Mesendoderm (in vitro differentiated cells): Measurements from ENCODE around the gene CER1.

Source experiments
- DNase-seq: peaks from one replicate; pipeline ENCODE4 v3.0.0; 2013
- H2AK5ac ChIP-seq: 2 replicates; pipeline ENCODE4 v1.6.1; 2013; ENCODE audit warnings: low read length, inconsistent platforms
- H2BK120ac ChIP-seq: 2 replicates; pipeline ENCODE4 v1.6.1; 2013; ENCODE audit warnings: low read depth, mild to moderate bottlenecking, low read length, moderate library complexity, mixed read lengths
- H2BK15ac ChIP-seq: replicated peaks from 2 replicates; pipeline ENCODE4 v1.6.1; 2013; ENCODE audit warnings: low read depth, mild to moderate bottlenecking, moderate library complexity
- H2BK5ac ChIP-seq: 2 replicates; pipeline ENCODE4 v1.6.1; 2013; ENCODE audit warnings: low read length, inconsistent platforms
- H3K18ac ChIP-seq: 2 replicates; pipeline ENCODE4 v1.6.1; 2013; ENCODE audit warnings: mild to moderate bottlenecking, low read length, mixed read lengths
- H3K23ac ChIP-seq: one replicate; pipeline ENCODE4 v1.6.1; 2013; ENCODE audit warnings: low read length
- H3K27ac ChIP-seq: 2 replicates; pipeline ENCODE4 v1.5.1; 2013; ENCODE audit warnings: low read depth, mild to moderate bottlenecking, inconsistent platforms, low read length, moderate library complexity
- H3K27me3 ChIP-seq: 2 replicates; pipeline ENCODE4 v1.6.1; 2013; ENCODE audit warnings: low read length, control low read depth, mild to moderate bottlenecking, inconsistent platforms; ENCODE audit not compliant: insufficient read depth, poor library complexity
- H3K36me3 ChIP-seq: 2 replicates; pipeline ENCODE4 v1.6.1; 2013; ENCODE audit warnings: low read length, inconsistent platforms; ENCODE audit not compliant: control insufficient read depth, insufficient read depth
- H3K4ac ChIP-seq: one replicate; pipeline ENCODE4 v1.6.1; 2013; ENCODE audit warnings: low read depth, mild to moderate bottlenecking, low read length, moderate library complexity
- H3K4me1 ChIP-seq: 2 replicates; pipeline ENCODE4 v1.6.1; 2013; ENCODE audit warnings: low read depth, low read length, inconsistent platforms; ENCODE audit not compliant: control insufficient read depth
- H3K4me2 ChIP-seq: 2 replicates; pipeline ENCODE4 v1.6.1; 2013; ENCODE audit warnings: low read length
- H3K4me3 ChIP-seq: 2 replicates; pipeline ENCODE4 v1.5.1; 2013; ENCODE audit warnings: mild to moderate bottlenecking, low read length
- H3K56ac ChIP-seq: one replicate; pipeline ENCODE4 v1.6.1; 2013; ENCODE audit warnings: low read length
- H3K79me1 ChIP-seq: 2 replicates; pipeline ENCODE4 v1.6.1; 2013; ENCODE audit warnings: low read length, inconsistent platforms
- H3K79me2 ChIP-seq: 2 replicates; pipeline ENCODE4 v1.6.1; 2013; ENCODE audit warnings: mild to moderate bottlenecking, low read length; ENCODE audit not compliant: control insufficient read depth, insufficient read depth
- H3K9ac ChIP-seq: 2 replicates; pipeline ENCODE4 v1.6.1; 2013; ENCODE audit warnings: low read length, inconsistent platforms
- H4K5ac ChIP-seq: one replicate; pipeline ENCODE4 v1.6.1; 2013; ENCODE audit warnings: low read length
- H4K8ac ChIP-seq: one replicate; pipeline ENCODE4 v1.6.1; 2013; ENCODE audit warnings: low read depth, mild to moderate bottlenecking, control low read depth, low read length, moderate library complexity
- WGBS: extraction: QIAGEN DNeasy Blood & Tissue Kit; methylation state at CpG from one replicate; pipeline ENCODE4 v1.1.7; 2013; ENCODE audit warnings: low lambda C conversion rate, missing lambda C conversion rate; ENCODE audit not compliant: insufficient coverage; ENCODE audit errors: extremely low coverage; 5-methylcytosine and 5-hydroxymethylcytosine counted together

CER1 gene

DNA sequence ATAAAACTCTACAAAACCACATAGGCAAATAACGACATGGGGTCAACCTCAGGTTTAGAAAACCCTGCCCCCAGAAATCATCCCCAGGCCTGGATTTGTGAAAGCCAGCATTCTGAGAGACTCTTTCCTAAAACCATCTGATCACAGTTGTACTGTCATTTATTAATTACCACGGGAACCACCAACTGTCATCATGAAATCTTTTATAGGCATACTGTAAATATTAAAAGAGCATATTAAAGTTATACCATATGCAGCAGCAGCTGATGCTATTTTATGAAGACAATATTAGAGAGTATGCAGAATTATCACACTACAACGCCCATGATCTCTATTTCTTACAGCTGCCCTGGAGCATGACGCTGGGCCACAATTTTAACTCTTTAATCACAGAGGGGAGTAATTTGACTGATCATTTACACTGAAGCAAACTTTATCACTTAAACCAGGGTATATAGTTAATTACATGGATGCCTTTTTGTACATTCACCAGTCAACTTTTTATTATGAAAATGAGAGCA, 20.3 kb downstream of the CER1 start:
- Histone ChIP-seq H2BK15ac (no peak overlapping the region), H2BK120ac (no peak overlapping the region), H3K4me3 (no peak overlapping the region), H4K5ac (no peak overlapping the region), H2AK5ac (no peak overlapping the region), H3K4ac (no peak overlapping the region), H3K79me1 (no peaks in the 10 kb centered on the region), H3K23ac (no peak overlapping the region), H3K27me3 (no peaks in the 10 kb centered on the region), H3K56ac (no peak overlapping the region), H2BK5ac (no peak overlapping the region), H4K8ac (no peak overlapping the region), H3K4me2 (no peak overlapping the region), H3K4me1 (no peaks in the 10 kb centered on the region), H3K79me2 (no peaks in the 10 kb centered on the region), H3K18ac (no peak overlapping the region), H3K9ac (no peak overlapping the region), H3K36me3 (peaks cover 6% of the 10 kb centered on the region), H3K27ac (no peak overlapping the region)
- WGBS: no CpG with 5 or more reads among the region's 4 CpGs
- DNase-seq: no peak

DNA sequence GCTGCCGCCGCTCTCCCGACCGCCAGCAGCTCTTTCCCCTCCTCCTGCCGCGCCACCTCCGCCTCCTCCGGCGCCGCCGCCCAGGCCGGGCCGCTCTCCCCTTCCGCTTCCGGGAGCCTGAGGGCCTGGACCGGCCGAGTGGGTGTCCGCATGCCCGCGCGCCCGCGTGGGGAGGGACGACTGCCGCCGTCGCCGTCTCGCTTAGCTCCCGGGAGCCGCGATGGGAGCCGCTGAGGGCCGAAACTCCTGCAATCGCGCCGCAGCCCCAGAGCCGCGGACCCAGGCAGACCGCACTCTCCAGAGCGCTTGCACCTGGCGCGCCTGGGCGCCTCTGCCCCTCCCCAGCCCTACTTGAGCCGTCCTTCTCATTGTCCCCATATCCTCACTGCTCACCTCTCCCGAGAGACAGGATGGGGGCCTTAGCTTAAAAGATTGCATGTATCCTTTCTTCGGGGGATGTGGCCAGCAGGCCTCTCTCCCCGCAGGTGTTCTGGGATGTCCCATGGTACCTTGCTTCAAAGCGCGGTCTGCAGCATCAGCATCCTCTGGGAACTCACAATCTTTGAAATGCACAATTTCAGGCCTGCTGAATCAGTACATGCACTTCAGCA, 29.2 kb downstream of the CER1 start, which contains the start of gene ZDHHC21:
Gene ZDHHC21 (minus strand): TSS at position 182 of the 611 bp plus-strand sequence. CDS start 19,092 bp downstream, outside the sequence.
- Histone ChIP-seq H2BK15ac (no peak within 1 kb of the TSS), H3K4ac (no peak within 1 kb of the TSS), H2BK120ac (no peak within 1 kb of the TSS), H2BK5ac (no peak within 1 kb of the TSS), H3K27ac (peak within 1 kb of the TSS; percentile 32), H3K18ac (peak within 1 kb of the TSS; percentile 54), H3K9ac (peak within 1 kb of the TSS; percentile 72), H3K27me3 (no peaks in the 10 kb centered on the region), H3K23ac (no peak within 1 kb of the TSS), H3K79me1 (no peaks in the 10 kb centered on the region), H3K4me2 (peak within 1 kb of the TSS; percentile 82), H3K4me1 (no peaks in the 10 kb centered on the region), H4K5ac (no peak within 1 kb of the TSS), H3K36me3 (peaks cover 3% of the 10 kb centered on the region), H3K79me2 (peaks cover 1% of the 10 kb centered on the region), H4K8ac (no peak within 1 kb of the TSS), H3K4me3 (peak within 1 kb of the TSS; percentile 45), H2AK5ac (no peak within 1 kb of the TSS), H3K56ac (peak within 1 kb of the TSS; percentile 85)
- DNase-seq: peak; percentile 74
- WGBS: no CpG with 5 or more reads among the region's 50 CpGs

GRCh38 chr9:14692470-14693250, 29.9 kb downstream of the CER1 start:
- Histone ChIP-seq H3K79me2 (peaks cover 1% of the 10 kb centered on the region), H3K23ac (no peak overlapping the region), H3K27me3 (no peaks in the 10 kb centered on the region), H2AK5ac (no peak overlapping the region), H3K27ac (peak overlapping the region; percentile 32), H3K36me3 (peaks cover 3% of the 10 kb centered on the region), H3K56ac (peak overlapping the region; percentile 85), H3K4me2 (peak overlapping the region; percentile 27), H3K4me3 (peak overlapping the region; percentile 35), H3K9ac (peak overlapping the region; percentile 72), H2BK5ac (no peak overlapping the region), H3K79me1 (no peaks in the 10 kb centered on the region), H4K5ac (no peak overlapping the region), H3K4me1 (no peaks in the 10 kb centered on the region), H2BK15ac (no peak overlapping the region), H2BK120ac (no peak overlapping the region), H4K8ac (no peak overlapping the region), H3K18ac (peak overlapping the region; percentile 54), H3K4ac (no peak overlapping the region)
- peak; percentile 54 for DNase-seq
- WGBS: no CpG with 5 or more reads among the region's 35 CpGs

DNA sequence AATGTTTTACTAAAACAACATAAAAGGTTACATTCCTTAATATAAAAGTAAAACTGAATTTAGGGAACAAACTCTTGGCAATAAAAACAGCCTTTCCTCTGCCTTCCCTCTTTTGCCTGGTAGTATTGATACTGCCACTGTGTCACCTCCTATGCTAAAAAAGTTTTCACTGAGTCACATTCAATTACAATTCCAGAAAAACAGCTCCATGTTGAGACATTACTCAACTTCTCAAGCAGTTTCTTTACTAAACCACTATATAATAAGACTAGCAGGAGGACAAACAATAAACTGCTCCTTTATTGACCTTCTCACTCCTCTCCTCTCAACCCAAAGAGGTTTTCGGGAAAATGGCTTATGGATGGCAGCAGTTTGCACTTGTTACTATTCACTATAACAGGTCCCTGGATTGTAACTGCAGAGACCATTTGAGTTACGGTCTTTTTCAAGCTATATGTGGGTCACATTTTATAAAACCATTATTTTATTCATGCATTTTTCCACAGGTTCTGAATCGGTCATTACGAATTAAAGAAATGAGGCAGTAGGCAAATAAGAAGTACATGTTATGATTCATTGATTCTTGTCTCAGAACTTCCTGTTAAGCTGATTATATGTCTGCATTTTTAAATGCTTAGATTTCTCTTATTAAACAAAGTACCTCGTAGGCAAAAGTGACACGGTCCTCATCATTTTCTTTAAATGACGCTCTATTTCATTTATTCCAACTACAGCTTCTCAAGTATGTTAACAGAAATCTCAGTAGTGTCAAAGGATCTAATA, 31.4 kb downstream of the CER1 start:
- H3K23ac ChIP-seq: no peak overlapping the region
- H3K27ac ChIP-seq: no peak overlapping the region
- no peak overlapping the region for H2AK5ac ChIP-seq
- no peak overlapping the region for H2BK15ac ChIP-seq
- no peak overlapping the region for H2BK120ac ChIP-seq
- H3K18ac ChIP-seq: no peak overlapping the region
- no peak overlapping the region for H4K5ac ChIP-seq
- H3K79me1 ChIP-seq: no peaks in the 10 kb centered on the region
- H3K36me3 ChIP-seq: peaks cover 3% of the 10 kb centered on the region
- WGBS: no CpG with 5 or more reads among the region's 7 CpGs
- no peaks in the 10 kb centered on the region for H3K4me1 ChIP-seq
- no peak overlapping the region for H3K4ac ChIP-seq
- H3K27me3 ChIP-seq: no peaks in the 10 kb centered on the region
- peaks cover 1% of the 10 kb centered on the region for H3K79me2 ChIP-seq
- H2BK5ac ChIP-seq: no peak overlapping the region
- no peak for DNase-seq
- H3K9ac ChIP-seq: no peak overlapping the region
- H4K8ac ChIP-seq: no peak overlapping the region
- H3K56ac ChIP-seq: no peak overlapping the region
- H3K4me2 ChIP-seq: no peak overlapping the region
- H3K4me3 ChIP-seq: no peak overlapping the region

DNA sequence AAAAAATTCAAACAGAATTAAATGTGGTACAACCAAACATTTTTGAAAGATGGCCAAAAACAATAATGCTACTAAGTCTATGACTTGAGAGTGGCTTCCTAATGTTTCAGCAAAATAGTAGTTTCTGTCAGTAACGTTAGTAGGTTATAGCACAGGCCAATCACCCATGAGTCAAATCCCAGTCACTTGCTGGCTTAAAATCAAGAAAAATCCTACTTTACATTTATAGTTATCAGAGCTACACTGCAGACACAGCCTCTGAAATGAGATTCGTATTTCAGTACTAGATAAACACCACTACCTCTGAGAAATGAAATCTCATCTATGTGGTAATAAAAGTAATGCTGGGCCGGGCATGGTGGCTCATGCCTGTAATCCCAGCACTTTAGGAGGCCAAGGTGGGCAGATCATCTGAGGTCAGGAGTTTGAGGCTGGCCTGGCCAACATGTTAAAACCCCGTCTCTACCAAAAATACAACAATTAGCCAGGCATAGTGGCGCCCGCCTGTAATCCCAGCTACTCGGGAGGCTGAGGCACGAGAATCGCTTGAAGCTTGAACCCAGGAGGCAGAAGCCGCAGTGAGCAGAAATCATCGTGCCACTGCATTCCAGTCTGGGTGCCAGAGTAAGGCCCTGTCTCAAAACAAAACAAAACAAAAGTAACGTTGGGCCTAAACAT, 35.4 kb downstream of the CER1 start:
- Histone ChIP-seq H3K9ac (no peak overlapping the region), H3K18ac (no peak overlapping the region), H3K23ac (no peak overlapping the region), H2BK120ac (no peak overlapping the region), H2BK5ac (no peak overlapping the region), H3K56ac (no peak overlapping the region), H3K27me3 (no peaks in the 10 kb centered on the region), H2AK5ac (no peak overlapping the region), H3K4me1 (no peaks in the 10 kb centered on the region), H4K5ac (no peak overlapping the region), H3K4ac (no peak overlapping the region), H3K4me3 (no peak overlapping the region), H3K79me1 (no peaks in the 10 kb centered on the region), H3K36me3 (no peaks in the 10 kb centered on the region), H3K27ac (no peak overlapping the region), H4K8ac (no peak overlapping the region), H2BK15ac (no peak overlapping the region), H3K79me2 (no peaks in the 10 kb centered on the region), H3K4me2 (no peak overlapping the region)
- no CpG with 5 or more reads among the region's 12 CpGs for WGBS
- DNase-seq: no peak
